Stimulated activated CD4-positive, alpha-beta T cell treated with anti-CD3 and anti-CD28 coated beads, TNF-alpha, amount 100 ng/mL, for 24 hours (primary cell): ENCODE results near the gene DENND1A.
"Not testable (repeated sequence)": the region's sequence is repeated elsewhere in the genome, so short reads cannot be mapped to it uniquely, and the experiment has no call there.

Experiments used
- DNase-seq, 3 experiments: peaks; one replicate each; pipeline ENCODE4 v3.0.0-alpha.2; 2020; ENCODE audit warnings: low read depth in 3 of 3

Gene DENND1A

GRCh38 chr9:123414204-123414603 lies 515.7 kb downstream of the DENND1A start:
- no peak for DNase-seq

DNA sequence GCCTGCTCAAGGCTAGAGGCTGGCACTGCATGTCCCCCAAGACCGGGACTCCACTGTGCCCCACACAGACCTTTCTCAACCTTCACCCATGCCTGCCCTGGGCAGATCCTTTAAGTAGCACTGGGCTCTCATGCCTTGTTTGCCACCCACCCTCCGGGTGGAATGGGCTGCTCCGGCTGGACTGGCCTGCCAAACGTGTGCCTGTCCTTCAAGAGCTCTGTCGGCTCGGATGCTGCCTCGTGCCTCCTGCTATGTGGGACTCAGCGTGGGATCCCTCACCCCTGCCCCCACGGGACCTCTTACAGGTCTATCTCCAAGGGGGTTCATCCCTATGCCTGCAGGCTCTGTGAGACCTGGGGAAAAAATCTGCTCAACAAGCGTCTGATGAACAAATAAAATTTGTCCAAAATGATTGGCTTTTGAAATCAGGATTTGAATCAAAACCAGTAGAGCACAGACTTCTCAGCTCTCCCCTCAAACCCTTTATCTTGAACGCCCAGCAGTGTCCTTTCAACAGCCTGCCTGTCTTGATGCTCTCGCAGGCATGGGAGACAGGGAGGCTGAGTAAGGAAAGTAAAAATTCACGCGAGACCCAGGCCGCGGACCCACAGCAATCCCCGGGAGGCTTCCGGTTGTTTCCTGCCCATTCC lies 517.6 kb downstream of the DENND1A start:
- DNase-seq = no peak

GRCh38 chr9:123411636-123412035 lies 518.3 kb downstream of the DENND1A start:
- no peak for DNase-seq

DNA sequence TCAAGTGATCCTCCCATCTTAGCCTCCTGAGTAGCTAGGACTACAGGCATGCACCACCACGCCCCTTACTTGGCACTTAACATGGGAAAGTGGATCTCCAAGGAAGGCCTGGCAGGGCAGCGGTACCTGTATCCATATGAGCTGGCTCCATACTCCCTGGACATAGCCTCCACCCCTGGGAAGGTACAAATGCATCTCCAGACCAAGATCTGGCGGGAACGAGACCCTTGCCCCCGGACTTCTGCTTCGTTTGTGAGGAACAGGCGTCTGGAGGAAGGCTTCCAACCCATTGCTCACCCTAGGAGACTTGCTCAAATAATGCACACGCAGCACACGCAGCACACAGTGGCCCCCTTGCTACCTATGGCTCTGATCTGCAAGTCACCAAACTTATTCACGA lies 518.7 kb downstream of the DENND1A start:
- no peak for DNase-seq

DNA sequence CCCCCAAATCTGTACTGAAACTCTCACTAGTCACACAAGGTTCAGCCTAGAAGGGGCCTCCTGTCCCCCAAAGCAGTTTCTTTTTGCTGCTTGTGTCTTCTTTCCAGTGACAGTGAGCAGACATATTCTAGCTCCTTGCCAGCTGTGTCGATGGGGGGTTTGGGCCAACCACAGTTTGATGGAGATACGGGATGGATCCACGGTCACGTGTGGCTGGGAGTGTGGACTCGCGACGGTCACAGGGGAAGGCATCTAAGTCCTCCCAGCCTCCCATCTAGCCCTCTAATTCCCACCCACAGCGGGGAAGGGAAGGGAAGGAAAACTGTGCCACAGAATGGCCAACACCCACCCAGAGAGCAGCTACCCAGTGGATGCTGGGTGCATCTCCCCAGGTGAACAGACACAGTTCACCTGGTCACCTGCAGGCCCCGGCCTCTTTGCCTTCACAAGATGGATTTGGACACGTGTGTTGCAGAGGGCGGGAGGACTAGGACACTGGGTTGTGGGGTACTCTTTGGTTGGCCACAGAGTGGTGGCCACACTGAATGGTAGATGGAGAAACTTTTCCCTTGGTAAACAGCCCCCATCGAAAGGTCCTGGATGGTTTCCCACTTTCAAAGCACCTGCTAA lies 519.5 kb downstream of the DENND1A start:
- DNase-seq = no peak

DNA sequence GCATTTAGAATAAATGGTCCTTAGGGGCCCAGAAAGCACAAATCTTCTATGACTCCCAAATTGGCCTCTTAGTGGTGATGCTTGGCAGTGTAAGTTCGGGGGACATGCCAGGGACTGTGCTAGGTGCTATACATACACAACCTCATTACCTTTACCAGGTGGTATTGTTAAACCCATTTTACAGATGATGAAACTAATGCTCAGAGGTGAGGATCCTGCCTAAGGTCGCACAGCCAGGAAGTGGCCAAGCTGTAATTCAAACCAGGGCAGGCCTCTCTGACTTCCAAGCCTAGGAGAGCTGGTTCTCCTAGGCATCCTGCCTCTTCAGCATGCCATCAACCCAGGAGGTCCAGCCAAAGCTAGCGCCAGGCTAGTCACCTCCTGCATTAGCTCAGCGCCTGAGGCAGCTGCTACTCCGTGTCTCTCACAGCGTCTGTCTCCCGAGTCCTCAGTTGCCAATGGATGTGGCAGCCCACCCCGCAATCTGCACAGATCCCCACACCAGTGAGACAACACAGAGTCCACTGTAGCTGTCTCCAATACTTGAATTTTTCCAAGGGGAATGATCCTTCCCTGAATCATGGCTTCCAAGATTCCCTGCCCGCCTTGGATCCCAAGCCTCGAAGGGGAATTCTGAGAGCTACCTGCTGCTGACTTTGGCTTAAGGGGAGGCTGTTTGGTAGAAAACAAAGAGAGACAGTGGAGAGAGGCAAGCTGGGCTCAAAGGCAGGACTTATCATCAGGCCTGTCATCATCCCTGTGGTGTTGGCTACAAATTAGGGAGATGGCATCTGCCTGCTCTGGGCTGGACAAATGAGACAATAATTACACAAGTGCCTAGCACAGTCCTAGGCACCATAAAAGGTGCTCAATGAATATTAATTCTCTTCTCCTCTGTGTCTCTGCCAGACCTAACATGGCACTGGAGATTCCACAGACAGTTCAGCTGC lies 521.3 kb downstream of the DENND1A start:
- no peak for DNase-seq

- DNase-seq = no peak
Observed at GRCh38 chr9:123407217-123407851, 522.6 kb downstream of the DENND1A start.

GRCh38 chr9:123406691-123407216 lies 523.2 kb downstream of the DENND1A start:
- no peak for DNase-seq

DNA sequence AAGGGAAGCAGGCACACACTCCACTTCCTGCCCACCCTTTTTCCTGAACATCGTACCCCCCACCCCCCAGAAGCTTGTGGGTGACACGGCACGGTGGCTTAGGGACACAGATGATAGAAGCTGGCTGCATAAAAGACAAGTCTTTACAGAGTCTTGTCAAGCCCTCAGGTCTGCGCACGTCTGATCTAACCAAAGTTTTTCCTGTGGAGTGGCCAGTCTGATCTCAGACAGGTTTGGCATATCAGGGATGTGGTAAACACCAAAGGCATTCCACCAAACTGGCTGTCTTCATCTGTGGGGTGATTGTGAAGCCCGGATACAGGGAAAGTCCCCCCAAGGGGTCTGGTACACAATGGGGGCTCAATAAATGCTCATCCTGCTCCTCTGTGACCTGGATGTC lies 523.9 kb downstream of the DENND1A start:
- DNase-seq = no peak

DNA sequence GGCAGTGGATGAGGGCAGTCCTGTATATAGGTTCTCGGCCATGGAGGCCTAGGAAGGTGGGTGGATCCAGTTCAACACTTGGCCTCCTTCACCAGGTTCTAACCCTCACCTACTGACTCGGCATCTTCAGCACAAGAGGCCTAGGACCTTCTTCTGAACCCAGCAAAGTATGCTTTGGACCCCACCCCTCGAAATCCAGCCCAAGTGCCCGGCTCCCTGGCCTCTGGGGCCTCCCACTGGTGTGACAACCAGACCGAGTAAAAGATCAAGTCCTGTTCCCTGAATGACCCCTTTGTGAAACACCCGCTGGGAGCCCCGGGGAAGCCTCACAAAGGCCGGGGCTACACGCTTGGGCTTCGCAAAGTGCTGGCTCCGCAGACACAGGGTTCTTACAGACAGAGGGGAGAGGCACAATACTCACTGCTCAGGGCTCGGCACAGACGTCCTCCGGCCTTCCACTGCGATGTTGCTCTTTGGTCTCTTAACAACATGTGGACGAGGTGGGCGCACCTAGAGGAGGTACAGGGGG lies 526.9 kb downstream of the DENND1A start:
- no peak for DNase-seq

- peak in 1 of 3 experiments; percentile 16 for DNase-seq
Observed at GRCh38 chr9:123401879-123402513, 527.9 kb downstream of the DENND1A start.

GRCh38 chr9:123400926-123401503 lies 528.9 kb downstream of the DENND1A start:
- DNase-seq = no peak

DNA sequence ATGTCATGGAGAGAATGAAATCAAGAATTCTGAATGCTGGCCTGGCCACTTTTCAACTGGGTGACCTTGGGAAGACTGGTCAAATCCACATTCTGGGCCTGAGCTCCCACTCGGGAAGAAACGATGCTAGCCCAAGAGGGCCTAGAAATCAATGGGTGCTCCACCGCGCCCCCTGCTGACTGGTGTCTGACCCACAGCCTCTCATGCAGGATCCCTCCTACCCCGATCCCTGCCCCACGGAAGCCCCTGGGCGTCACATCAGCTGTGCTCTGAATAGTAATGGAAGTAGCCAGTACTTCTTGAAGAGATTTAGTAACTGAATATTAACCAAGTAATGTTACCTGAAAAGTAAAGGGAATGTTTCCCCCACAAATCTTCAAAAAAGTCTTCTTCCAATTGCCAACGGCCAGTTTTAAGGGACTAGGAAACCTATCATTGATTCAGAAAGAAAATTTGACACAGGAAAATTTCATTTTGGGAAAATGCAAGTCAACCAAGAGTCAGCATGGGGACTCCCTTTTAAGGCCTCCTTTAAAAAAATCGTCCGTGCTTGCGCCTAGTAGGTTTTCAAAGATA lies 530.0 kb downstream of the DENND1A start:
- peak in 1 of 3 experiments; percentile 33 for DNase-seq

- DNase-seq = not testable (repeated sequence)
Observed at GRCh38 chr9:123398938-123399337, 531.0 kb downstream of the DENND1A start.

DNA sequence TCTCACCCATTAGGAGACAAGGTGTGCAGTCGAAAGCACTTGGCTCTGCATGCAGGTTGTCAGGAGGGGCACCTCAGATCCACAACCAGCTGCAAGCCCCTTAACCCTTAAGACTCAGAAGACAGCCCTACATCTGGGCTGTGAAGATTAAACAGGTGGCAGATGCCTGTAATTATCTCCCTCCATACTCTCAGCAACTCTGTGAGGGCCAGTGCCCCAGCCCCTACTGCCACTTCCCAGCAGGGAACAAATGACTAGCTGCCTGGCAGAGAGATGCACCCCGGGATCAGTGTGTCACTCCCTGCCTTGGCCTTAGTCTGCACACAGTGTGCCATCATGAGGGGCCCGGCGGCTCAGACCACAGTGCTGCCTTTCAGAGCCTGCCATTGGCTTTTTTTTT lies 532.0 kb downstream of the DENND1A start:
- no peak for DNase-seq

DNA sequence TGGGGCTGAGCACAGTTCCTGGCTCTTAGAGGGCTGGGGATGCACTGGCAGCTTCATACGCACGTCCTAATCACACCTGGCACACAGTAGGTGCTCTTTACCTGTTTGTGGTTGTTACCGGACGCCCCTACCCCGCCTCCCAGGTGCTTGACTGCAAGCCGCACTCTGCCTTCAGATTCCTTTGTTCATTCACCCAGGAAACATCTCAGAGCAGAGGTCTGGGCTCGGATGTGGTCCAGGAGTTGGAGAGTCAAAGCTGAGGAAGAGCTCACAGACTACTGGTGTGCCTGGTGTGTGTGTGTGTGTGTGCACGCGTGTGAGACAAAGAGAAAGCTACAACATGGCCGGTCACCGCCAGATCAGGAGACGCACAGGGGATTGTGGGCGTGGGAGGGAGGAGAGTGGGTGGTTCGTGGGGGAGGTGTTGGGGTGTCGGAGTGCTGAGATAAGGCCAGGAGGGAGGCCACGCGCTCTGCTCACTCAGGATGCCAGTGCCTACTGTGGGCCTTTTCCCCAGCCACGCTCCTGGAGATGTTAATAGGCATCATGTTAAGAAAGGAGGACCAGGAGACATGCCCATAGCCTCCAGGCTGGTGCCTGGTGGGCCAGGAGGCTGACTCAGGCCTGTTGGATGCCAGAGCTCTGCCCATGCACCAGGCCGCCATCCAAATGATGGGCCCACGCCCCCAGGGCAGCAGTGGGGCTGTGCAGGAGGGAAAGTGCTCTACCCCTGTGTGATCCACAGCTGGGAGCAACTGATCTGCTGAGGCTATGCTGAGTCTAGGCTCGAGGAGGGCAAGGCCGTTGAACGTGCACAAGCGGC lies 534.0 kb downstream of the DENND1A start:
- DNase-seq = no peak

DNA sequence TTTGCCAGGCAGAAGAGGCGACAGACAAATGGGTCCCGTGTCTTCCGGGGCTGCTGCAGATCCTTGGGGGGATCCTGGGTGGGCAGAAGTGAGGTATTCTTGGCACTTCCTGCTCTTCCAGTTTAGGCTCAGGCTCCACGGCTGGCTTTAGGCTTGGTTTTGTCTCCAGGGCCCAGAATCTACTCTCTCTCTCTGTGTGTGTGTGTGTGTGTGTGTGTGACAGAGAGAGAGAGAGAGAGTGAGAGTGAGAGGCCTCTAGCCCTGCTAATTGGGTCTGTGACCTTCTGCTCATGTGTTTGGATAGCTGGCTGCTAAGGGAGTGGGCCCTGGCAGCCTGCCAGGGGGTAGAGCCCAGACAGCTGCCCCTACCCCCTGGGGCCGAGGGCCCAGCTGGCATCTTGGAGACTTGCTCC lies 534.6 kb downstream of the DENND1A start:
- no peak for DNase-seq

- DNase-seq = no peak
Observed at GRCh38 chr9:123394291-123395235, 535.4 kb downstream of the DENND1A start.
